T-helper 9 cell (primary cell): ENCODE measurements around the gene ICA1.
"Not testable (repeated sequence)": the region's sequence is repeated elsewhere in the genome, so short reads cannot be mapped to it uniquely, and the experiment has no call there.

ENCODE experiments used
- DNase-seq: peaks from one replicate; pipeline ENCODE4 v3.0.0-alpha.2; 2020

ICA1 gene

GRCh38 chr7:8128449-8129317, 133.3 kb downstream of the ICA1 start:
- DNase-seq: no peak

GRCh38 chr7:8126601-8127167, 135.3 kb downstream of the ICA1 start:
- DNase-seq: no peak

- DNase-seq: peak; percentile 64
Measured at GRCh38 chr7:8125680-8126444, 136.1 kb downstream of the ICA1 start.

- no peak for DNase-seq
Measured at GRCh38 chr7:8121243-8121642, 140.7 kb downstream of the ICA1 start.

GRCh38 chr7:8120390-8121058, 141.4 kb downstream of the ICA1 start:
- DNase-seq: no peak

- no peak for DNase-seq
Measured at GRCh38 chr7:8119262-8119661, 142.7 kb downstream of the ICA1 start.

- no peak for DNase-seq
Measured at GRCh38 chr7:8117195-8117594, 144.8 kb downstream of the ICA1 start.

- DNase-seq: no peak
Measured at GRCh38 chr7:8115547-8116402, 146.2 kb downstream of the ICA1 start.

GRCh38 chr7:8114175-8114574, 147.8 kb downstream of the ICA1 start:
- DNase-seq: no peak

- DNase-seq: no peak
Measured at GRCh38 chr7:8113184-8113583, 148.8 kb downstream of the ICA1 start.

GRCh38 chr7:8112685-8113084, 149.3 kb downstream of the ICA1 start:
- DNase-seq: no peak

- no peak for DNase-seq
Measured at GRCh38 chr7:8111282-8111960, 150.5 kb downstream of the ICA1 start.

- DNase-seq: no peak
Measured at GRCh38 chr7:8109196-8110022, 152.6 kb downstream of the ICA1 start.

GRCh38 chr7:8105449-8106095, 156.4 kb downstream of the ICA1 start:
- no peak for DNase-seq

GRCh38 chr7:8103282-8103681, 158.7 kb downstream of the ICA1 start:
- DNase-seq: no peak

GRCh38 chr7:8101292-8101691, 160.7 kb downstream of the ICA1 start:
- DNase-seq: not testable (repeated sequence)

GRCh38 chr7:8094164-8095140, 167.5 kb downstream of the ICA1 start:
- no peak for DNase-seq

- DNase-seq: no peak
Measured at GRCh38 chr7:8092140-8092539, 169.8 kb downstream of the ICA1 start.
